Fibroblast of skin of right quadriceps (primary cell): Measurements from ENCODE around the gene IER3.
"Not testable (repeated sequence)": the region's sequence is repeated elsewhere in the genome, so short reads cannot be mapped to it uniquely, and the experiment has no call there.

Experiments used
- DNase-seq: peaks from one replicate; pipeline ENCODE4 v3.0.0-alpha.2; 2013

IER3 gene

DNA sequence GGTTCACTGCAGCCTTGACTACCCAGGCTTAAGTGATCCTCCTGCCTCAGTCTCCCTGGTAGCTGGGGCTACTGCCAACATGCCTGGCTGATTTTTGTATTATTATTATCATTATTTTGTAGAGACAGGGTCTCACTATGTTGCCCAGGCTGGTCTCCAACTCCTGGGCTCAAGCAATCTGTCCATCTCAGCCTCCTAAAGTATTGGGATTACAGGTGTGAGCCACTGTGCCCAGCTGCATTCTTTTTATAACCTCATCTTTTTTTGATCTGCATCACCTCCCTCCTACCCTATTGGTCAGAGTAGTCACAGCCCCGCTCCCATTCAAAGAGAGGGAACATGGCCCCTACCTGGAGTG is 23.6 kb upstream of the IER3 start:
- no peak for DNase-seq

DNA sequence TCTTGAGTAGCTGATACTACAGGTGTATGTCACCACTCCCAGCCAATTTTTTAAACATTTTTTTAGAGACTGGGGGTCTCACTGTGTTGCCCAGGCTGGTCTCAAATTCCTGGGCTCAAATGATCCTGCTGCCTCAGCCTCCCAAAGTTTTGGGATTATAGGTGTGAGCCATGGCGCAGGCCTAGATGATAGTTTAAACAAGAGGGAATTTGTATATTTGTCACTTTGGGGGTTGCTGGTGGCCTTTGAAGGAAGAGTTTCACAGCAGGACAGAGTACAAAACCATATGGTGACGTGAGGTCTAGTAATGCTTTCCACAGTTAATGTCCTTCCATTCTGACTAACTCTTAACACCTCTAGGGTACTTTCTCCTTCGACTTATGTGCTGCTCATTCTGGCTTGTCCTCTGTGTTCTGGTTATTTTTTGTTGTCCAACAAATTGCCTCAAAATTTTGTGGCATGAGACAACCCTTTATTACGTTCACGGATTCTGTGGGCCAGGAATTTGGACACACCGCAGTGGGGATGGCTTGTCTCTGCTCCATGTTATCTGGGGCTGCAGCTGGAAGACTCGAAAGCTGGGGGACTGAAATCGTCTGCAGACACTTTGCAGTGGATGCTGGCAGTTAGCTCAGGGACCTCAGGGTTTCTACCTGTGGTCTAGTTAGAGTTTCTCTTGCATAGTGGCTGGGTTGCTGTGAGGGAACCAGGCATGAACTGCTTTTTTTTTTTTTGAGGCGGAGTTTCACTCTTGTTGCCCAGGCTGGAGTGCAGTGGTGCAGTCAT is 23.0 kb upstream of the IER3 start:
- DNase-seq, result no peak

DNA sequence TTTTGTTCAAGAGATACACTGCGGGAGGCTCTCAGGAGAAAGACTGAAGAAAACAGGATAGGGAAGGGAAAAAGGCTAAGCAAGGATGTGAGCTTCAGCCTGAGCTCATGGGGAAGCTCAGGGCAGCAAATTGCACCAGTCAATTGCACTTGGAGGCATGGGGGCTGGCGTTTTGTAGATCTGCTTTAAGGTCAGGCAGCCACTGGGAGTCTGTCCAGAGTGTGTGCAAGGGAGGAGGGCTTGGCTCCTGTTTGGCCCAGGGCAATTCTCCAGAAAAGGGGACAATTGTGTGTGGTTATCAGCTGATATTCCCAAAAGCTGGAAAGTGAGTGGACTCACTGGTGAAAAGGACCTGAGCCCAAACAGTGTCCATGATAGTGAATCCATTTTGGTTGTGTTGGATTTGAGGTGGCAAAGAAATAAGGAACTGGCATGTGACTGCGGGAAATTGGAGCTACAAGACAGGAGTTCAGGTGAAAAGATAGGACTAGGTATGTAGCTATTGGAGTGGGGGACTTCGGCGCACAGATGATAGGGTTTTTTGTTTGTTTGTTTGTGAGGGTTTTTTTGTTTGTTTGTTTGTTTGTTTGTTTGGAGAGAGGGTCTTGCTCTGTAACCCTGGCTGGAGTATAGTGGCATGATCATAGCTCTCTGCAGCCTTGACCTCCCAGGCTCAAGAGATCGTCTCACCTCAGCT is 22.3 kb upstream of the IER3 start:
- no peak for DNase-seq

- DNase-seq, result not testable (repeated sequence)
Observed at GRCh38 chr6:30765495-30765894, 21.1 kb upstream of the IER3 start.

- not testable (repeated sequence) for DNase-seq
Observed at GRCh38 chr6:30764490-30765043, 20.2 kb upstream of the IER3 start.

GRCh38 chr6:30763618-30764489 is 19.5 kb upstream of the IER3 start:
- peak; percentile 66 for DNase-seq

- DNase-seq, result no peak
Observed at GRCh38 chr6:30763155-30763617, 18.8 kb upstream of the IER3 start.

DNA sequence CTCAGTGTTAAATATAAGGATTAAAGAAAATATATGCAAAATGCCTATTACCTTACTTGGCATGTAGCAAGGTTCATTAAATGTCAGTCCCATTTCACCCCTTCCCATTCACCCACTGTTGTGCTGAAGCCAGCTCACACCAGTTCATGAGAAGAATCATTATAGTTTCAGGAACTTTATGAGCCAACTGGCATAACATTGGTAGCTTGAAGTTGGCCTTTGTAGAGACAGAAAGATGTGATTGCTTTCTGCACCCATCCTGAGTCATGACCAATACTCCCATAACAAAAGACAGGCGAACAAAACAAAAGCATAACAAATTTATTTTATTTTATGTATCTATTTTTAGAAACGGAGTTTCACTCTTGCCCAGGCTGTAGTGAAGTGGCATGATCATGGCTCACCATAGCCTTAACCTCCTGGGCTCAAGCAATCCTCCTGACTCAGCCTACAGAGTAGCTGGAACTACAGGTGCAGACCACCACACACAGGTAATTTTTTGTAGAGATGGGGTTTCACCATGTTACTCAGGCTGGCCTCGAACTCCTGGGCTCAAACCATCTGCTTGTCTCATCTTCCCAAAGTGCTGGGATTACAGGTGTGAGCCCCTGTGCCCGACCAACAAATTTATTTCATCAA is 17.6 kb upstream of the IER3 start:
- DNase-seq, result no peak

GRCh38 chr6:30760549-30760948 is 16.2 kb upstream of the IER3 start:
- DNase-seq, result no peak

DNA sequence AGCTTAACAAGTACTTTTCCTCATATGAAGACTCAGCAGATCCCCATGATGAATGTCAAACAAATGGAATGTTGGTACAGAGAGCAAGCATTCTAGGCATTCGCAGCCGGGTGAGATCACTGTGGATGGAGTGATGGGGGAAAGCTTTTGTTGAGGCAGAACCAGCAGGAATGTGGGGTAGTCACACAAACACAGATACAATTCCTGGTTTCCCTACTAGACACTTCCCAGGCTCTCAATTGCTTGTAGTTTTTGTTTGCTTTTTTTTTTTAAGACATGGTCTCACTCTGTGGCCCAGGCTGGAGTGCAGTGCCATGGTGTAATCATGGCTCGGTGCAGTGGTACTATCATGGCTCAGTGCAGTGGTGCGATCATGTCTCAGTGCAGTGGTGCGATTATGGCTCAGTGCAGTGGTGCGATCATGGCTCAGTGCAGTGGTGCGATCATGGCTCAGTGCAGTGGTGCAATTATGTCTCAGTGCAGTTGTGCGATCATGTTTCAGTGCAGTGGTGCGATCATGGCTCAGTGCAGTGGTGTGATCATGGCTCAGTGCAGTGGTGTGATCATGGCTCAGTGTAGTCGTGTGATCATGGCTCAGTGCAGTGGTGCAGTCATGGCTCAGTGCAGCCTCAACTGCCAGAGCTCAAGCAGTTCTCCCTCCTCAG is 15.4 kb upstream of the IER3 start:
- peak; percentile 98 for DNase-seq

DNA sequence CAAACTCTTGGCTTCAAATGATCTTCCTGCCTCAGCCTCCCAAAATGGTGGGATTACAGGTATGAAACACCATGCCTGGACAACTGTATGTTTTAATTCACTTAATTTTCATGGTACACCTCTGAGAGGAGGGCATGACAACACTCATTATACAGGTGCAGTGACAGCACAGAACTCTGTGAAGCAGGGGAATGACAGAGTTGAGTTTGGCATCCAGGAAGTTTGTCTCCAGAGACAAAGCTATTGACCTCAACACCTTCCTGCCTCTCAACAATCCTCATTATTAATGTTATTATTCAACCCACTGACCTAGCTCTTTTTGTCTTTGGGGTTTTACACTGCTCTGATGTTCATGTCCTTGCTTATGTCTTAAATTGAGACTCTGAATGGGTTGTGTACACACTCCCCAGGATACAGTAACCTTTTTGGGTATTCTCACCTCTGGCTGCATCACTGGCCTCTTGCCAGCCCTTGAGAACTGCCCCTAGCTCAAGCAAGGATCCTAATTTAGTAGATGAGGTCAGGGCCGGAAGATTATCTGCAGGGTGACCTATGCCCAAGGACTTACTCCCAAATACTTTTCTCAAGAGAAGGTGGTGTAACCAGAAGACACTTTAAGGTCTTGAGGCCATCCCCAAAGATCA is 13.0 kb upstream of the IER3 start:
- DNase-seq, result no peak

DNA sequence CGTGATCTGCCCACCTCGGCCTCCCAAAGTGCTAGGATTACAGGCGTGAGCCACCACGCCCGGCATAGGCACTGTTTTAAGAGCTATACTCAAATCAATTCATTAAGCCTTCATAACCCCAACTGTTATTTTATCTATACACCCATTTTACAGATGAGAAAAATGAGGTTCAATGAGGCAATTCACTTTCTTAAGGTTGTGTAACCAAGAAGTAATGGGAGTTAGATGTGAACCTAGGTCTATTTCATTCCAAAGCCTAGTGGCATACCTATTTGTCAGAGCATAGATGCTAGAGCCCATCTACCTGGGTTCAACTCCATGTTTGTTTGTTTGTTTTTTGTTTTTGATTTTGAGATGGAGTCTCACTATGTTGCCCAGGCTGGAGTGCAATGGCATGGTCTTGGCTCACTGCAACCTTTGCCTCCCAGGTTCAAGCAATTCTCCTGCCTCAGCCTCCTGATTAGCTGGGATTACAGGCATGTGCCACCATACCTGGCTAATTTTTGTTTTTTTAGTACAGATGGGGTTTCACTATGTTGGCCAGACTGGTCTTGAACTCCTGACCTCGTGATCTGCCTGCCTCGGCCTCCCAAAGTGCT is 12.2 kb upstream of the IER3 start:
- not testable (repeated sequence) for DNase-seq

DNA sequence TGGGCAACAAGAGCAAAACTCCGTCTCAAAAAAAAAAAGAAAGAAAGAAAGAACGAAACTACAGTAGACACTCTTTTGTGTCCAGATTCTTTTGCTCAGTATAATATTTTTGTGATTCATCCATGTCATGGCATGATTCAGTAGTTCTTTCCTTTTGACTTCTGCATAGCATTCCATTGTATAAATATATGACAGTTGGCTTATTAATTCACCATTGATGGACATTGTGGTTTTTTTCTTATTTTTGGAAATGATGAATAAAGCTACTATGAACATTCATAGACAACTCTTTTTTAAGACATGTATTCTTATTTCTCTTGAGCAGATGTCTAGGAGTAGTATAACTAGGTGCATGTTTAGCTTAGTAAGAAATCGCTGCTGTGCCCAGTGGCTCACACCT is 10.3 kb upstream of the IER3 start:
- peak; percentile 77 for DNase-seq

DNA sequence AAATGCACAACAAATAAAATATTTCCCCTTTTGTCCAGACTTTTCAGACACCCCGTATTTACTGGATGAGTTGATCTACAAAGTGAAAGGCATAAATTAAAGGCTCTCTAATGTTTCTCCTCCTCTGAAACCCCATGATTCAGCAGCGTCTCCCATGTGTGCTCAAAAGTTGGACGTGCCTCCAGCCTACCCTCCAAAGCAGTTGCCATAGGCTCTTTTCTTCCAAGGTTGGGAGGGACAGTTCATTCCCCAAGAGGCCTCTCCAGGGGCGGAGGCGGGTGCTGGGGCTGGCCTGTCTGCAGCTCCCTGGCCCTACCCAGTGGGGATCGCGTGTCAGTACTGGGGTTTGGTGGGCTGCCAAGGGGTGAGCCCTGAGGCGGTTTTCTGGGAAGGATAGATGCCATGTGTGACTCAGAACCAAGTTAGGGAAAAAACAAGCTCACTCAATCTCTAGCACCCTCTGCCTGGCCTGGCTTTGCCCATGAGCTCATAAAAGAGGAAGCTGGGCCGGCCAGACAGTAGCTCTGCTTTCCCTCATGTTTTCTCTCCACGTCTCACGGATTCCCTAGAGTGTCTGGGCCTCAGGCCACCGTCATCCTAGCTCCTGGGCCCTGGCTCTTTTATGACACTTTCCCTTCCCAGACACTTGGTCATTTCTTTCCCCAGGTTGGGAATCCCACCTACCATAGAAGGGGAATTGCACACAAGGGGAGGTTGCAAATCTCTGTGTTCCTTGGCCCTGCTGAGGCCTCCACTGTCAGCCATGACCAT is 8.0 kb upstream of the IER3 start:
- peak; percentile 100 for DNase-seq

DNA sequence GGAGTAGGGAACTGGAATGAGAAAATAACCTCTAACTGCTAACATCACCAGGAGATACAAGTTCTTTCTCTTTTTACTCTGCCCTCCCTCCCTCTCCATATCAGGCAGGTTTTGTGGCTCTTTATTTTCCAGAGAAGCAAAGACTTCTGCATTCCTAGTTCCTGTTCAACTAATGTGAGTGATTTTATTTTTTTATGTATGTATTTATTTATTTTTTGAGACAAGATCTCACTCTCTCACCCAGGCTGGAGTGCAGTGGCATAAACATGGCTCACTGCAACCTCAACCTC is 6.0 kb upstream of the IER3 start:
- no peak for DNase-seq

DNA sequence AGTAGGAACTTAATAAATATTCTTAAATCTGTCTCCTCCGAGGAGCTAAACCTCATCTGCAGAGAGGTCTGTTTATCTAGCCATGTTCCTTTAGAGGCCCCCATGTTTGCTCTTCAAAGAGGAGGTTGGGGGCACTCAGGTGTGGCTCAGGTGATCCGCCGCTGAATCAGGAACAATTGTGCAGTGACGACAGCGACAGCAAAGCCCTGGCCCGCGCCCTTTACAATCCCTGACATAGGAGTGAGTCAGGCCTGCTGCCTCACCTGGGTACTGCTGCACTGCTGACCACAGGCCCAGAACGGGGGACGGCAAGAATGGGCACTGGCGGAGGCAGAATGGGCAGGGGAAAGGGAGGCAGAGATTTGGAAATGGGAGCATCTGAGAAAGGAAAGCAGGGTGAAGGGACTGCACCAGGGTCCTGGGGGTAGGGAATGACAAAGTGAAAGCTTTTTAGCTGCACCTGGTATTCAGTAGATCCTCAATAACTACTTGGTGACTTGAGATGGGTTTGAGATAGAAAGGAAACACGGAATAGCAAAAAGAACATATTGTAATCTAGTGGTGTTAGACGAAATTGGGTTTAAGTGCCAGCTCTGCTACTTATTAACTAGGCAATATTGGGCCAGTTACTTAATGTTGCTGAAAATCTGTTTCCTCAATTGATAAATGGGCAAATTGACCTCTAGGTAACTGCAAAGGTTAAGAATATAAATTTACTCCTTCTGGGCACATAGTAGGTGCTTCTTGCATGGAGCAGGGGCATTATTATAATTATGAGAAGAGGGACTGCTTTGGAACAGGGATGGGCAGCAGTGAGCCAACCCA is 5.4 kb upstream of the IER3 start:
- DNase-seq, result no peak

DNA sequence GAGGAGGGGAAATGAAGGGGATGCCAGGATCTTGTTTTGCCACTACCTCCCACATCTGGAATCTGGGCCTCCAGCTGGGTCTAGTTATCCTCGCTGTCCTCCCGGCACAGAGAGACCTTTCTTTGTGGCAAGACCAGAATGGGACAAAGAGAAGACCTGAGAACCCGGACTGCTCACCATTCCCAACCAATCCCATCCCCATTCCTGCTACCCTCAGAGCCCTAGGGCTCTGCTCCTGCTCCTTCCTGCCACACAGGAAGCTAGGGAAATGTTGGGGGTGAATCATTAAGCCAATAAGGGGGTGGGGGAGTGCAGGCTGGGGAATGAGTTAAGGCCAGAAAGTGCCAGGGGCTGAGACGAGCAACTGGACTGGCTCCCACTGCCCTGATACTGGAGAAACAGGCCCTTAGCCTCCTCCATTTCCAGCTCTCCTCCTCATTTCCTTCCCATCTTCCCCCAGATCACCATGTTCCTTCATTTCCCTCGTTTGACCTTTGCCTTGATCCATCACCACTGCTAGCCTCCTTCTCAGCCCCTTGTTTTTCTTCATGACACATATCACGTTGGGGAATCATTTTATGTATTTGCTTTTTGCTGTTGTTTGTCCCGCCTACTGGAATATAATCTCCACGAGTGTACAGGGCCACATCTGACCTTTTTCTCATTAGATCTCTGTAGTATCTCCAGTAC is 4.6 kb upstream of the IER3 start:
- DNase-seq, result peak; percentile 54

DNA sequence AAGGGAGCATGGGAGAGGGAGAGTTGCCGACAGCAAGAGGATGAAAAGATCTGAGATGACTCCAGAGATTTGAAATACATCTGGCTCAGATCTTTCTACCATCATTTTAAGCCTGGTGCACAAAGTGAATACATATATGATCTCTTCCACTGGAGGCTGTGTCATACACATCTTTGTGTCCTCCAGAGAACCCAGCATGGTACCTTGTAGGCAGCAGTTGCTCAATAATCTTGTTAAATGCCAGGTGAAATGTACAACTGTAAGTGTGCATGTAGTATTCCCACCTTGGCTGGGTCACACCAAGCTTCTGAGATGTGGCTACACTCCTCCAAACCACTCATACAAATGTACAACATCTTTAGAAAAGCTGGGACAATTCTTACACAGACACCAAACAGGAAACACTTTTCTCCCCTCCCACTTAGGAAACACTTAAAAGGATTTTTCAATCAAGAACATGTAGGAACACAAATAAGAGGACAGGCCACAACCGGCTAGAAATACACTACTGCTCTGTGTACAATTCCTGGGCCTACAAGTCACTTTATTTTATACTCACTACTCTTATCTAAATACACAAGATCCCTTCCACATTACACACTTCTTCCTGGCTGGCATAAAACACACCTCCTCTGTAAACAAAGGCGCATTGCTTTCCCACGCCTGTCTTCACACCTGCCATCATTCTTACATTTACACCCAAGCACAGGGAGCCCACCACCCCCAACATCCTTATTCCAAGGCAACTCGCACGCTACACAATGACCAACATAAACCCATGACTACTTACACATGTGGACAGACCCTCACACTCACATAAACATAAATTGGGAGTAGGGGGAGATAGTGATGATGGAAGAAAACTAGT is 3.8 kb upstream of the IER3 start:
- no peak for DNase-seq
